GM13976 (cell line): ENCODE data around the gene SLC37A1.

ENCODE experiments used
- DNase-seq: peaks from one replicate; pipeline ENCODE4 v3.0.0; 2012; ENCODE audit warnings: low spot score
- in situ Hi-C: fragments of 300-500 bp; cut with MboI; formaldehyde crosslinking; loops from one replicate; pipeline ENCODE4 v1.12.0; 2022; ENCODE audit warnings: low sequenced_read_pairs, mixed read lengths, inconsistent platforms; ENCODE audit not compliant: unreplicated experiment
- TF ChIP-seq, protein P1 (sequence below): IDR thresholded peaks from 2 replicates; pipeline ENCODE4 v1.5.1; 2012; ENCODE audit warnings: borderline replicate concordance, mild to moderate bottlenecking; ENCODE audit not compliant: insufficient read depth; ENCODE audit errors: extremely low read depth, missing control alignments, control extremely low read depth

Gene SLC37A1

DNA sequence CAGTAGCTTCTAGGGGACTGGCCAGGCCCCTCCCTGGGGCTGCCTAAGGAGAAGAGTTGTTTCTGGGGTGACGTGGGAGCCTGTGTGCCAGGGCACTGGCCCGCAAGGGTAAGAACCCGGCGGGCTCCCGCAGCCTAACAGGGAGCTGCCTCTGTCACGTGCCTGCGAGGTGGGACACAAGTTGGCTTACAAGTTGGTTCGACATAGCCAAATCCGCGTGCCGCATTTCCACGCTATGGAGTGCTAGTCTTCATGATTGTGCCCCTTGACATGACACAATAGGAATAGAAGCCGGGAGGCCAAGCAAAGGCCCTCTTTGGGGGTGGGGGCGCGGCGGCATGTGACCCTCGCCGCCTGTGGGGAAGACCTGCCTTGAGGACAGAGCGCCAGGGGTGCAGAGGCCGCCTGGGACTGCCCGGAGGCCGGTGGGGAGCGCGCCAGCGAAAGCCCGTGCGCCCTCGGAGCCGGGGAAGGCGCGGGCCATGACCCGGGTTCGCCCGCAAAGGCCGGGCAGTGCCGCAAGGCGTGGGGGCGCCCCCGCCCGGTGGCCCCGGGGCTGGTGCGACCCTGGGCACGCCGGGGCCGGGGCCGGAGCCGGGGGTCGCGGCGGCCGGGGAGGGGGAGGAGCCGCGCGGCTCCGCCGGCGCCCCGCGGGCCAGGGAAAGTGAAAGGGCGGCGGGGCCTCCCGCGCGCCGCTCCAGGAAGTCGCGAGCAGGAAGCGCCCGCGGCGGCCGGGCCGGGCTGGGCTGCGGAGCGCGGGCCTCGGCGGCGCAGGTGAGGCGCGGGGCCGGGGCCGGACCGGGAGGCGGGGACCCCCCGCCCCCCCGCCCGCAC is at the start of gene SLC37A1:
TSS of gene SLC37A1 (plus strand) at position 702 of the 834 bp plus-strand sequence. CDS start 4,603 bp downstream, outside the sequence.
- TF ChIP-seq, protein P1, sequence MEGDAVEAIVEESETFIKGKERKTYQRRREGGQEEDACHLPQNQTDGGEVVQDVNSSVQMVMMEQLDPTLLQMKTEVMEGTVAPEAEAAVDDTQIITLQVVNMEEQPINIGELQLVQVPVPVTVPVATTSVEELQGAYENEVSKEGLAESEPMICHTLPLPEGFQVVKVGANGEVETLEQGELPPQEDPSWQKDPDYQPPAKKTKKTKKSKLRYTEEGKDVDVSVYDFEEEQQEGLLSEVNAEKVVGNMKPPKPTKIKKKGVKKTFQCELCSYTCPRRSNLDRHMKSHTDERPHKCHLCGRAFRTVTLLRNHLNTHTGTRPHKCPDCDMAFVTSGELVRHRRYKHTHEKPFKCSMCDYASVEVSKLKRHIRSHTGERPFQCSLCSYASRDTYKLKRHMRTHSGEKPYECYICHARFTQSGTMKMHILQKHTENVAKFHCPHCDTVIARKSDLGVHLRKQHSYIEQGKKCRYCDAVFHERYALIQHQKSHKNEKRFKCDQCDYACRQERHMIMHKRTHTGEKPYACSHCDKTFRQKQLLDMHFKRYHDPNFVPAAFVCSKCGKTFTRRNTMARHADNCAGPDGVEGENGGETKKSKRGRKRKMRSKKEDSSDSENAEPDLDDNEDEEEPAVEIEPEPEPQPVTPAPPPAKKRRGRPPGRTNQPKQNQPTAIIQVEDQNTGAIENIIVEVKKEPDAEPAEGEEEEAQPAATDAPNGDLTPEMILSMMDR, result peak; percentile 34
- peak; percentile 76 for DNase-seq
- in situ Hi-C loops, result no loop called here

GRCh38 chr21:42463861-42464515 is 49.7 kb upstream of the SLC37A1 start:
- no peak for DNase-seq
- in situ Hi-C loops, result no loop called here
- TF ChIP-seq, protein P1, result no peak

DNA sequence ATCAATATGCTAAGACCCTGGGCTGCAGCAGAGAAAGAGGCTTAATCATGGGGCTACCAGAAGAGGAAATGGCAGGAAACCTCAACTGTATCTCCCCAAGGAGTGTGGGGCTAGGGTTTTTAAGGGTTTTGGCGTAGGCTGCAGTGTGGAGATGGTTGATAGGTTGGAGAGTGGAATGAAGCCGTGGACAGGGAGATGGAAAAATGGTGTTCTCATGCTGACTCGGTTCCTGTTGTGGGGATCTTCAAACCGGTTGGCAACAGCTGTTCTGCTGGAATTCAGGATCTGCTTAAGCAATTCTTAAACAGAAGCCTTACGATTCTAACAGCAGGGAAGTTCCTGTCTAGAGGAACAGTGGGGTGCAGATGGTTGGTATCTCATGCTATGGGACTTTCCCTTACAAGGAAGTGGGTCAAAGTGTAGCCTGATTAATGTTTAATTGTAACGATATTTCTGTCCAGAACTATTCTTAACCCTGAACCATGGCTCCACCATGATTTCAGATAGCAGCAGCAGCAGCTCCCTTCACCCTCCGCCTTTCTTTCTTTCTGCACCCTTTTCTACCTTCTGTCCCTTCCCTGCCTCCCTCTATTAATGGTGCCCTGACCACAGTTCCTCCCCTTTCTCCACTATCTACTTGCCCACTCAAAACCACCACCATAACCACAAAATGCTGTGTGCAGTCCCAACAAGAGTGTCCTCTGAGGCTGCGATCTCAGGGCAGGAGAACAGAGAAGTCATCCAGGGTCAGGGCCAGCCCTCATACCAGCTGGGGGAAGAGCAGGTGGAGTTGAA is 48.4 kb upstream of the SLC37A1 start:
- TF ChIP-seq, protein P1, result no peak
- in situ Hi-C loops, result no loop called here
- DNase-seq, result no peak

- in situ Hi-C loops, result no loop called here
- TF ChIP-seq, protein P1, result no peak
- no peak for DNase-seq
Measured at GRCh38 chr21:42465803-42466127, 47.9 kb upstream of the SLC37A1 start.

GRCh38 chr21:42466700-42467099 is 47.0 kb upstream of the SLC37A1 start:
- DNase-seq, result no peak
- TF ChIP-seq, protein P1, result no peak
- in situ Hi-C loops, result no loop called here
